Esophagus muscularis mucosa (tissue), 4 donors: ENCODE measurements around the gene CATSPER4. TPM values are rescaled to one million over a fixed set of nuclear protein-coding genes. Genes with fewer than 3 reads are reported as not detected.

Source experiments
- DNase-seq: peaks from one replicate; pipeline ENCODE4 v3.0.0-alpha.2; 2017; ENCODE audit errors: extremely low spot score
- H3K27ac ChIP-seq, 4 donors: fragments of 200-600 bp; sonication (generic); replicated peaks in 1 of 4; 1 replicate in 3 of 4; 2 replicates in 1 of 4; pipeline ENCODE4 v1.5.1; 2016 to 2019; ENCODE audit warnings: mild to moderate bottlenecking in 1 of 4
- H3K27me3 ChIP-seq, 4 donors: fragments of 200-600 bp; sonication (generic); one replicate each; pipeline versions ENCODE4 v1.5.1 to v1.6.0; 2016 to 2019
- H3K36me3 ChIP-seq, 4 donors: fragments of 200-600 bp; sonication (generic); one replicate each; pipeline ENCODE4 v1.5.1; 2016 to 2019
- H3K4me1 ChIP-seq, 4 donors: fragments of 200-600 bp; sonication (generic); one replicate each; pipeline ENCODE4 v1.5.1; 2016 to 2019
- H3K4me3 ChIP-seq, 4 donors: fragments of 200-600 bp; sonication (generic); 1 replicate in 2 of 4; 2 replicates in 2 of 4; pipeline ENCODE4 v1.5.1; 2016 to 2019; ENCODE audit warnings: mild to moderate bottlenecking in 4 of 4, moderate library complexity in 1 of 4
- H3K9me3 ChIP-seq, 4 donors: fragments of 200-600 bp; sonication (generic); 1 replicate in 3 of 4; 2 replicates in 1 of 4; pipeline ENCODE4 v1.5.1; 2016 to 2019
- EP300 ChIP-seq: sonication (generic); formaldehyde crosslinking; IDR thresholded peaks from one replicate; pipeline ENCODE4 v1.6.1; 2017; ENCODE audit warnings: antibody characterized with exemption
- POLR2A ChIP-seq: fragments of 450-650 bp; IDR thresholded peaks from one replicate; pipeline ENCODE4 v1.6.1; 2017; ENCODE audit warnings: antibody characterized with exemption, moderate library complexity, mild to moderate bottlenecking, low read depth
- POLR2AphosphoS5 ChIP-seq, 2 donors: sonication (generic); formaldehyde crosslinking; IDR thresholded peaks; one replicate each; pipeline ENCODE4 v1.6.1; 2017; ENCODE audit warnings: antibody characterized with exemption in 2 of 2
- WGBS: methylation state at CpG from one replicate; pipeline ENCODE4 v1.1.5; 2018; 5-methylcytosine and 5-hydroxymethylcytosine counted together
- intact Hi-C: fragments of 100-400 bp; cut with DNase I; formaldehyde crosslinking; loops from one replicate; pipeline ENCODE4 v1.15.1; 2023
- total RNA-seq, 4 donors: library from RNA; depleted of rRNA; stranded (reverse); fragments of >200 nt; gene quantifications; one replicate each; pipeline versions ENCODE4 v1.1.0 to v1.2.1, GENCODE V29; 2016
- TF ChIP-seq, protein P1 (sequence below), 3 experiments: fragments of 200-600 bp in 2 of 3; fragments of 450-650 bp in 1 of 3; sonication (generic) in 2 of 3; IDR thresholded peaks; one replicate each; pipeline ENCODE4 v1.5.1; 2017 to 2019; ENCODE audit warnings: antibody characterized with exemption in 3 of 3, mild to moderate bottlenecking in 2 of 3, moderate library complexity in 1 of 3

Gene CATSPER4
- total RNA-seq, 4 donors from 2014 or later, result not detected

DNA sequence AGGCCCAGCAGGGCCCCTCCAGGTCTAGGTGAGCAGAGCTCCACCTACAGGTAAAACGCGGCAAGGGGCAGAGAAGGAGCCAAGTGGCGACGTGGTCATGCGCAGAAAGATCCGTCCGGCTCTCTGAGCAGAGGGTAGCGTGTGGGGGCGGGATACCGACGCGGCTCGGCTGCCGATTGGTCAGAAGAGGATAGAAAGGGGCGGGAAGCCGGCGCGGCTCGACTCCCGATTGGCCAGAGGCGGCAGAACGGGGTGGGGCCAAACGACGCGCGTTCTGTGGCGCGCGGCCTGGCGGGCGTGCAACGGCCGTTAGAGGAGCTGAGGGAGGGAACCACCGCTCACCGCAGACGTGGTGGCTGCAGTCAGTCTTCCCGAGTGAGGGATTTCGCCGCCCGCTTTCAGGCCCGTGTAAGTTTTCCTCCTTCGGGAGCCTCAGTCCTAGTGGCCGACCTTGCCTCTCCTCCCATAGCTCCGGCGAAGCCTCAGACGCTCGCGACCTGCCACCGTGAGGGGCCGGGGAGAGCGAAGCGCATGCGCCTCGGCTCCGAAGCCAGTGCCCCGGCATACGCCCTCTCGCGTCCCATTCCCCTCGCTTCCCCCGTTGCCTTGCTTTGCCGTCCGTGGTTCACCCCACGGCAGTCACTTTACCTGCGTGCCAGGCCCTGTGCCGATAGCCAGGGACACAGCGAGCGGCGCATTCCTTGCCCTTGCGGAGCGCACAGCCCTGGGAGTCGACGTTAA is 43.7 kb downstream of the CATSPER4 start, which contains the start of gene CEP85:
TSS of gene CEP85 (plus strand) at position 298 of the 741 bp plus-strand sequence. CDS start 5,584 bp downstream, outside the sequence.
- peak; percentile 99 for DNase-seq
- intact Hi-C loops, result loop anchor here (2.0 to 5.0 kb wide), 2 partner anchors 63 to 122 kb away; partner anchors contain the start of genes PDIK1L and ZNF593OS
- H3K27me3 ChIP-seq, result no peaks in the 10 kb centered on the region
- TF ChIP-seq, protein P1, sequence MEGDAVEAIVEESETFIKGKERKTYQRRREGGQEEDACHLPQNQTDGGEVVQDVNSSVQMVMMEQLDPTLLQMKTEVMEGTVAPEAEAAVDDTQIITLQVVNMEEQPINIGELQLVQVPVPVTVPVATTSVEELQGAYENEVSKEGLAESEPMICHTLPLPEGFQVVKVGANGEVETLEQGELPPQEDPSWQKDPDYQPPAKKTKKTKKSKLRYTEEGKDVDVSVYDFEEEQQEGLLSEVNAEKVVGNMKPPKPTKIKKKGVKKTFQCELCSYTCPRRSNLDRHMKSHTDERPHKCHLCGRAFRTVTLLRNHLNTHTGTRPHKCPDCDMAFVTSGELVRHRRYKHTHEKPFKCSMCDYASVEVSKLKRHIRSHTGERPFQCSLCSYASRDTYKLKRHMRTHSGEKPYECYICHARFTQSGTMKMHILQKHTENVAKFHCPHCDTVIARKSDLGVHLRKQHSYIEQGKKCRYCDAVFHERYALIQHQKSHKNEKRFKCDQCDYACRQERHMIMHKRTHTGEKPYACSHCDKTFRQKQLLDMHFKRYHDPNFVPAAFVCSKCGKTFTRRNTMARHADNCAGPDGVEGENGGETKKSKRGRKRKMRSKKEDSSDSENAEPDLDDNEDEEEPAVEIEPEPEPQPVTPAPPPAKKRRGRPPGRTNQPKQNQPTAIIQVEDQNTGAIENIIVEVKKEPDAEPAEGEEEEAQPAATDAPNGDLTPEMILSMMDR (IDR thresholded peaks at IDR 0.05), result peak; percentile 74 to 91 (median 85)
- no peak for TF ChIP-seq EP300
- TF ChIP-seq POLR2AphosphoS5 (IDR thresholded peaks at IDR 0.05), result peak; percentile 87 to 92
- peak within 1 kb of the TSS; percentile 86 to 93 (median 92) for H3K27ac ChIP-seq
- H3K9me3 ChIP-seq, result no peaks in the 10 kb centered on the region
- H3K4me1 ChIP-seq, result peaks cover 0 to 22% (median 17%) of the 10 kb centered on the region in 4 donors
- H3K36me3 ChIP-seq, result no peaks in the 10 kb centered on the region
- WGBS, result under 1% methylated on average over 44 of the region's 73 CpGs
- peak within 1 kb of the TSS; percentile 69 to 73 (median 72) for H3K4me3 ChIP-seq

DNA sequence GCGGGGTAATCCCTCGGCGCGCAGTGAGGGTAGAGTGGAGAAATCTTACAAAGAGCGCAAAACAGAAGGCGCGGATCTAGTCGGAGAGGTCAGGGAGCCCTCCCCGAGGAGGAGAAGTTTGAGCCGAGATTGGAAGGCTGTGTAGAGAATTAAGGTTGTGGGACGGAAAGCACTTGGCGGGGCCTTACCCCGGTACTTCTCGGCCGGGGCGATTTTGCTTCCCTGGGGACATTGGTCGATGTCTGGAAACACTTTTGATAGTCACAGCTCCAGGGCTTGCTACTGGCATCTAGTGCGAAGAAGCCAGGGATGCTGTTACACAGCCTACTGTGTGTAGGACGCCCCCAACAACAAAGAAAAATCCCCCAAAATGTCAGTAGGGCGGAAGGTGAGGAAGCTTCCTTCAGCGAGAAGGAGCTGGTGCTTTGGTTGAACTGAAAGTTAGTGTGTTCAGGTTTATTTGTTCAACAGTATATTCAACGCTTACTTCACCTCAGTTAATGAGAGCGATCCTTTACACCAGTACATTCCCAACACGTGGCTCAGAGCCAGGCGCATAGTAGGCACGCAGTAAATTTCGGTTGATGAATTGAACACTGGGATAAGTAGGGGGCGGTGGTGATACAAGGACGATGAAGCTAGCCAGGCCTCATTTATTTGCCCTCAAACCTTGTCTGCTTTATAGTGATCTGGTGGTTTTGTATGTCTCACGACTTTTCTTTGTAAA is 44.4 kb downstream of the CATSPER4 start:
- no peaks in the 10 kb centered on the region for H3K36me3 ChIP-seq
- intact Hi-C loops, result loop anchor here (2.0 to 5.0 kb wide), 2 partner anchors 64 to 123 kb away; partner anchors contain the start of genes PDIK1L and ZNF593OS
- peak overlapping the region; percentile 69 to 73 (median 72) for H3K4me3 ChIP-seq
- H3K4me1 ChIP-seq, result peaks cover 0 to 22% (median 17%) of the 10 kb centered on the region in 4 donors
- WGBS, result 3% methylated on average over 30 of the region's 30 CpGs
- peak overlapping the region; percentile 86 to 93 (median 92) for H3K27ac ChIP-seq
- TF ChIP-seq, protein P1 (IDR thresholded peaks at IDR 0.05), result no peak
- TF ChIP-seq POLR2A (no peak), EP300 (no peak), POLR2AphosphoS5 (IDR thresholded peaks at IDR 0.05) (no peak)
- no peak for DNase-seq
- H3K27me3 ChIP-seq, result no peaks in the 10 kb centered on the region
- no peaks in the 10 kb centered on the region for H3K9me3 ChIP-seq

DNA sequence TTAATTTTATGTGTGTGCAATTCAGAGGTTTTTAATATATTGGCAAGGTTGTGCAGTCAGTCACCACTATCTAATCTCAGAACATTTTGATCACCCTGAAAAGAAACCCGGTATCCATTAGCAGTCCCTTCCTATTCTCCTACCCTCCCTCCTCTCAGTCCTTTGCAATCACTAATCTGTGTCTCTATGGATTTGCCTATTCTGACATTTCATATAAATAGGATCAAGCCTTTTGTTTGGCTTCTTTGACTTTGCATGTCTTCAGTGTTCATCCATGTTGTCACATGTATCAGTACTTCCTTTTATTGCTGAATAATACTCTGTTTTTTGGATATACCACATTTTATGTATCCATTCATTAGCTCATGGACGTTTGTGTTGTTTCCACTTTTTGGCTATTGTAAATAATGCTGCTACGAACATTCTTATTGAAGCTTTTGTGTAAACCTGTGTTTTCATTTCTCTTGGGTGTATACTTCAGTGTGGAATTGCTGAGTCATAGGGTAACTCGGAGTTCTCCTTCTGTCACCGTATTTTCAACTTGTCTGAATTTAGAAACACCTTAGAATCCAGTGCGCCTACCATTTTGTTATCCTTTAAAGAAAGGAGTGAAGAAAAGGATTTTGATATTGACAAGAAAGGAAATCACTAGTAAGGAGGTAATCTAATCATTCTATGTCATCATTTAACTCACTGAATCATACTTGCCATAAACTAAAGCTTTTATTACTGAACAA is 47.0 kb downstream of the CATSPER4 start:
- Histone ChIP-seq H3K4me1 (peaks cover 0 to 22% (median 17%) of the 10 kb centered on the region in 4 donors), H3K9me3 (no peaks in the 10 kb centered on the region), H3K27me3 (no peaks in the 10 kb centered on the region), H3K4me3 (no peak overlapping the region), H3K27ac (no peak overlapping the region), H3K36me3 (no peaks in the 10 kb centered on the region)
- no peak for DNase-seq
- intact Hi-C loops, result no loop called here
- TF ChIP-seq EP300 (no peak), POLR2AphosphoS5 (IDR thresholded peaks at IDR 0.05) (no peak), POLR2A (no peak)
- TF ChIP-seq, protein P1 (IDR thresholded peaks at IDR 0.05), result no peak
- WGBS, result 70% methylated on average over 6 of the region's 6 CpGs

DNA sequence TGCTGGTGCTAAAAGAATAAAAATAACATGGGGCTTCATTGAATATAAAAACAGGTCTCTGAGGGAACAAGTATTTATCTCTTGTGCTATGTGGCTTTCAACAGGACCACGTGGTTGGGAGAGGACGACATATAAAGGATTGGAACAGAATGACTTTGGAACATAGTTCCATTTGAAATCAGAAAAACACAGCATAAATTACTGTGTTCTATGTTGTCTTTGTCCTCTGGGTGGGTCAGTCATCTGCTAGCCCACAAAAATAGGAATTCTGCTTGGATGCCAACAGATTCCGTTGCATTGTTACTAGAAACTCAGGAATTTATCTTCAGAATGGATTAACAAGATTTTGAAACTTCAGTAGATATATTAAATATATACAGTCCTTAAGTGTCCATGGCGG is 49.5 kb downstream of the CATSPER4 start:
- Histone ChIP-seq H3K4me1 (peaks cover 0 to 17% (median 10%) of the 10 kb centered on the region in 4 donors), H3K27me3 (no peaks in the 10 kb centered on the region), H3K27ac (no peak overlapping the region), H3K36me3 (peaks cover 7 to 14% (median 10%) of the 10 kb centered on the region in 4 donors), H3K9me3 (no peaks in the 10 kb centered on the region), H3K4me3 (no peak overlapping the region)
- TF ChIP-seq, protein P1 (IDR thresholded peaks at IDR 0.05), result no peak
- no peak for TF ChIP-seq EP300
- no peak for TF ChIP-seq POLR2A
- TF ChIP-seq POLR2AphosphoS5 (IDR thresholded peaks at IDR 0.05), result no peak
- intact Hi-C loops, result no loop called here
- no peak for DNase-seq
- 81% methylated on average over 4 of the region's 4 CpGs for WGBS

Other genes with a start within 250 kb of the CATSPER4 start
- gene PAFAH2, start 192.5 kb upstream of the CATSPER4 start, total RNA-seq, result 1 to 10 TPM; 6.1 to 10.0 (median 9.2) TPM
- 1 to 10 TPM in 1 of 4 donors, under 1 TPM in 2, not detected in 1; 0.33 to 2.1 (median 0.97) TPM for gene EXTL1, start 168.8 kb upstream of the CATSPER4 start, total RNA-seq
- gene SLC30A2, start 144.5 kb upstream of the CATSPER4 start, total RNA-seq, result under 1 TPM in 1 of 4 donors, not detected in 3; 0.17 TPM
- gene TRIM63, start 123.0 kb upstream of the CATSPER4 start, total RNA-seq, result 1 to 10 TPM in 2 of 4 donors, under 1 TPM in 1, not detected in 1; 0.42 to 4.1 (median 2.1) TPM
- 1 to 10 TPM; 5.1 to 6.4 (median 5.7) TPM for gene PDIK1L, start 78.8 kb upstream of the CATSPER4 start, total RNA-seq
- gene FAM110D, start 31.5 kb upstream of the CATSPER4 start, total RNA-seq, result 10 to 100 TPM in 2 of 4 donors, 1 to 10 TPM in 2; 2.9 to 17.9 (median 11.6) TPM
- not detected for gene C1orf232, start 21.6 kb upstream of the CATSPER4 start, total RNA-seq
- 10 to 100 TPM; 10.4 to 41.6 (median 22.5) TPM for gene ZNF593, start 20.7 kb upstream of the CATSPER4 start, total RNA-seq
- gene ZNF593OS, start 18.8 kb upstream of the CATSPER4 start, total RNA-seq, result not detected
- gene CNKSR1, start 13.1 kb upstream of the CATSPER4 start, total RNA-seq, result 1 to 10 TPM; 1.4 to 2.6 (median 1.9) TPM
- gene CEP85, start 43.6 kb downstream of the CATSPER4 start, total RNA-seq, result 1 to 10 TPM; 3.0 to 6.3 (median 4.8) TPM
- gene SH3BGRL3, start 89.5 kb downstream of the CATSPER4 start, total RNA-seq, result 10 to 100 TPM; 52.7 to 81.7 (median 59.8) TPM
- 10 to 100 TPM in 2 of 4 donors, 1 to 10 TPM in 2; 7.1 to 13.3 (median 10.1) TPM for gene UBXN11, start 116.0 kb downstream of the CATSPER4 start, total RNA-seq
- 10 to 100 TPM in 1 of 4 donors, 1 to 10 TPM in 2, not detected in 1; 3.8 to 14.0 (median 7.1) TPM for gene CD52, start 127.4 kb downstream of the CATSPER4 start, total RNA-seq
- gene CRYBG2, start 163.5 kb downstream of the CATSPER4 start, total RNA-seq, result under 1 TPM in 2 of 4 donors, not detected in 2; 0.42 to 0.86 TPM
- not detected for gene ZNF683, start 182.1 kb downstream of the CATSPER4 start, total RNA-seq
- gene LIN28A, start 220.2 kb downstream of the CATSPER4 start, total RNA-seq, result not detected
- gene DHDDS, start 241.7 kb downstream of the CATSPER4 start, total RNA-seq, result 10 to 100 TPM; 28.7 to 38.9 (median 30.4) TPM